ENCODE data around the gene PTPRN2. TPM values are rescaled to one million over a fixed set of nuclear protein-coding genes. Genes with fewer than 3 reads are reported as not detected.

PTPRN2 gene
- polyA plus RNA-seq, 6 donors from 2014 or later, result 1.4 to 4.6 (median 3.8) TPM

DNA sequence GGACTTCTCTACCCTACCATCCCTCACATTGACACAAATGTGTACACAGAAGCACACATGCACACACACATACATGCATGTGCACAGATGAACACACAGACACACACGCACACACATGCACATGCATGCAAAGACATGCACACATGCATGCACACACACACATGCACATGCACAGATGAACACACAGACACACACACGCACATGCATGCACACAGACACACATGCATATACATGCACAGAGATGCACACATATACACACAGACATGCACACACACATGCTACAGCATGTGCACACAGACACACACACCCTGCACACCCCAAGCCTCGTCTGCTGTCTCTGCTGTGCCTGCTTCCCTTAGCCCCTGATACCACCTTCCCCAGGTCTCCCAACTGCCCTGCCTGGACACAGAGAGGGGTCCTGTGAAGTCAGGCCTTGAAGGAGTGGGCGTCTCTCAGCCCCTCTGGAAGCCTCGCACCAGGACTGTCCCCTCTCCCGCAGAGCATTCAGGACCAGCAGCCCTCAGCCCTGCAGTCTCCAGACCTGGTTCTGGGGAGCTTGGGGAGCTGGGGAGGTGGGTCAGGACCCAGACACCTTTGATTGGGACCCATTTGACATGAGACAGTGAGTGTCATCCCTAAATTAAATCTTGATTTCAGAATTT is 1069.0 kb downstream of the PTPRN2 start:
- Mint-ChIP-seq H3K4me1 (peaks cover 0 to 4% (median 0%) of the 10 kb centered on the region in 3 donors), H3K36me3 (no peaks in the 10 kb centered on the region), H3K27ac (no peak overlapping the region), H3K4me3 (peak overlapping the region in 1 of 8 donors; percentile 37), H3K27me3 (peaks cover 0 to 15% (median 14%) of the 10 kb centered on the region in 3 donors), H3K9me3 (peaks cover 0 to 5% (median 0%) of the 10 kb centered on the region in 7 donors)
- no peak for DNase-seq
- no peak for ATAC-seq (ENCODE audit: low read depth in 2 of 2)

DNA sequence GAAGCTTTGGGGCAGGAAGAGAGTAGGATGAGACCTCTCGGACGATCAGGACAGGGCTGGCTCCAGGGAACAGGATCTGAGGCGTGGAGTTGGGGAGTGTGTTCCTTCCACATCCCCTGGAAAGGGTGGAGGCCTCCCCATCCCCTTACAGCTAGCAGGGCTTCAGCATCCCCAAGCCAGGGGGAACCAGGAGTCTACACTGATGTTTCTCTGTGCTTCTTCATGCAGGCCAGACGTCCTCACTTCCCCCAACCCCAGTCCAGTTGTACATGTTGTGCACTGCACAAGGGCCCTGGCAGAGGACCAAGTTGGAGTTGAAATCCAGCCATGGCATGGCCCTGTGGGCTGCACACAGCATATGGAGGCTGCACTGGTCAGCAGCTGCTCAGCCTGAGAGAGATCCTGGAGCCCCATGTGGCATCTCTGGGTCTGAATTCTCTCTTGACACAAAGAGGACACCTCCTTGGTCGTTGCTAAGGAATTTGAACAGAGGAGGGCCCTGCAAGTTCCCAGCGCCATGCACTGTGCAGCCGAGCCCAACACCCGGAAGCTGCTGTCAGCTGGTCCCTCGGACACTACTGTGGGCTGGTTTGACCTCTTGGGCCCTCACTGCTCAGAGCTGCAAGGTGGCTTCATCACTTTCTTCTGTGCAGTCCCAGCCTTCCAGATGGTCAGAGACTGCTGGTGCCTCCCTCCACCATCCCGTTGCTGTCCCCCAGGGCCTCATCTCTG is 1069.7 kb downstream of the PTPRN2 start:
- H3K27me3 Mint-ChIP-seq, result peaks cover 0 to 15% (median 14%) of the 10 kb centered on the region in 3 donors
- ATAC-seq (ENCODE audit: low read depth in 2 of 2), result no peak
- no peak overlapping the region for H3K27ac Mint-ChIP-seq

GRCh38 chr7:157516911-157517781 is 1070.5 kb downstream of the PTPRN2 start:
- Mint-ChIP-seq H3K27ac (no peak overlapping the region), H3K4me3 (no peak overlapping the region), H3K27me3 (peaks cover 0 to 15% (median 14%) of the 10 kb centered on the region in 3 donors), H3K36me3 (no peaks in the 10 kb centered on the region), H3K4me1 (peaks cover 0 to 4% (median 0%) of the 10 kb centered on the region in 3 donors), H3K9me3 (peaks cover 0 to 5% (median 0%) of the 10 kb centered on the region in 7 donors)
- ATAC-seq (ENCODE audit: low read depth in 2 of 2), result no peak
- no peak for DNase-seq

More for the DNA sequence above, 1069.7 kb downstream of the PTPRN2 start:
- no peaks in the 10 kb centered on the region for H3K36me3 Mint-ChIP-seq
- peaks cover 0 to 4% (median 0%) of the 10 kb centered on the region in 3 donors for H3K4me1 Mint-ChIP-seq
- DNase-seq, result no peak
- H3K4me3 Mint-ChIP-seq, result no peak overlapping the region
- H3K9me3 Mint-ChIP-seq, result peaks cover 0 to 5% (median 0%) of the 10 kb centered on the region in 7 donors

DNA sequence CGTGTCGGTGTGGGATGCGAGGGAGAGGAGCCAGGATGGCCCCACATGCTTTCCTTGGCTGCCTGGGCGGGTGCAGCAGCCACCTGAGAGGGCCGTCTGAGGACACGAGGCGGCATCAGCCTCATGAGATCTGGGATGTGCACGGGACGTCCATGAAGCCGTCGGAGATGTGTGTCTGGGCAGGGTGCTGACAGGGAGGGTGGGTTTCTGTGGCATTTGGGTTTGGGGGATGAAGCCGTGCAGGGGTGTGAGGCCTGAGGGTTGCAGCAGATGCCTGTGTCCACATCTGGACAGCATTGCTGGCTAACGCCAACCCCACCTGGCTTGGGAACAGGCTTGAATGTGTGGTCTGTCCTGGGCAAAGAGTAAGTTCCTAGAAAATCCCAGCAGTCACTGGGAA is 1071.3 kb downstream of the PTPRN2 start:
- no peak for ATAC-seq (ENCODE audit: low read depth in 2 of 2)
- peaks cover 0 to 15% (median 14%) of the 10 kb centered on the region in 3 donors for H3K27me3 Mint-ChIP-seq
- peaks cover 0 to 4% (median 0%) of the 10 kb centered on the region in 3 donors for H3K4me1 Mint-ChIP-seq
- DNase-seq, result no peak
- no peak overlapping the region for H3K4me3 Mint-ChIP-seq
- no peaks in the 10 kb centered on the region for H3K36me3 Mint-ChIP-seq
- peaks cover 0 to 5% (median 0%) of the 10 kb centered on the region in 7 donors for H3K9me3 Mint-ChIP-seq
- no peak overlapping the region for H3K27ac Mint-ChIP-seq

DNA sequence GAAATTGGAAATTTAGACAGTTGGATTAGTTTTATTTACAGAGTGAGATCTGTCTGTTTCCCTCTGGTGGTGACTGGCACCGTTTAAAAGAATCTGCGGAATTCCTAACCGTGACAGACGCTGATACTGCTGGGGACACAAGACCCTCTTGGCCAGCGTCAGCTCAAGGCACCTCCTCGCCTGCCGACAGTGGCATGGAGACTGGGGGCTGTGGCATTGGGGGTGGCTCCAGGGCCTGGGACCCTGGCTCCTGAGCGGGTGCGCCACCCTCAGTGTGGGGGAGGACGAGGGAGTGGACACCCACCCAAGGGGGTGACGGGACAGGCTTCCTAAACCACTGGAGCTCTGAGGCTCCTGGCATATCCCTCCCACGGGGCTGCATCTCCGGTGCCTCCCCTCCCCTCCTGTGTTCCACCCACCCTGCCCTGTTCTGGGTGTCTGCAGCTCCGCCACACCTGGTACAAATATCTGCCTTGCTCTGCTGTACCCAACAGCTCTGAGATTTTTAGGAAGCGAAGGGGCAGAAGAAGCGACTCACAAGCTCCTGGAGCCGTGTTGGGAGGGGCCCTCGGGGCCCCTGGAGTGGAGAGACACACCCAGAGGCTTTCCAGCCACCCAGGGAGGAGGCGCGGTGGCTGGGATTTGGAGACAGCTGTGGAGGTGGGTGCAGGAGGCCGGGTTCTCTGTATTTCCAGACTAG is 1072.1 kb downstream of the PTPRN2 start:
- H3K27me3 Mint-ChIP-seq, result peaks cover 0 to 15% (median 14%) of the 10 kb centered on the region in 3 donors
- no peaks in the 10 kb centered on the region for H3K36me3 Mint-ChIP-seq
- no peak overlapping the region for H3K27ac Mint-ChIP-seq
- peaks cover 0 to 5% (median 3%) of the 10 kb centered on the region in 7 donors for H3K9me3 Mint-ChIP-seq
- no peak overlapping the region for H3K4me3 Mint-ChIP-seq
- no peak for ATAC-seq (ENCODE audit: low read depth in 2 of 2)
- peaks cover 0 to 4% (median 0%) of the 10 kb centered on the region in 3 donors for H3K4me1 Mint-ChIP-seq
- DNase-seq, result no peak

DNA sequence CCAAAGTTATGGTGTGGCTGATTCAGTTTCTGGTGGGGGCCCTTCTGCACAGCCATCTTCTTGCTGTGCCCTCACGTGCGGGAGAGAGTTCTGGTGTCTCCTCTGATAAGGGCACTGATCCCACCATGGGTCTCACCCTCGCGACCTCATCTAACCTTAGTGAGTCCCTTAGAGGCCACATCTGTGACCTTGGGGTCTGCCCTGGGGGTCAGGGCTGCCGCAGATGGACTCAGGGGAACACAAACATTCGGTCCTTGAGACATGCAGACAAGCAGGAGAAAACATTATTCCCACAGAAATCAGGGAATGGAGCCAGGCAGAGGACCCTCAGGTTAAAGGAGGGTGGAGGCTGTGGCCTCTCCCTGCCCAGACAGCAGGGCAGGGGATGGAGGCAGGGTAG is 1072.9 kb downstream of the PTPRN2 start:
- ATAC-seq (ENCODE audit: low read depth in 2 of 2), result no peak
- no peak overlapping the region for H3K27ac Mint-ChIP-seq
- DNase-seq, result no peak
- H3K9me3 Mint-ChIP-seq, result peaks cover 0 to 5% (median 3%) of the 10 kb centered on the region in 7 donors
- no peak overlapping the region for H3K4me3 Mint-ChIP-seq
- peaks cover 0 to 4% (median 0%) of the 10 kb centered on the region in 3 donors for H3K4me1 Mint-ChIP-seq
- H3K36me3 Mint-ChIP-seq, result no peaks in the 10 kb centered on the region
- H3K27me3 Mint-ChIP-seq, result peaks cover 4 to 21% (median 15%) of the 10 kb centered on the region in 3 donors

DNA sequence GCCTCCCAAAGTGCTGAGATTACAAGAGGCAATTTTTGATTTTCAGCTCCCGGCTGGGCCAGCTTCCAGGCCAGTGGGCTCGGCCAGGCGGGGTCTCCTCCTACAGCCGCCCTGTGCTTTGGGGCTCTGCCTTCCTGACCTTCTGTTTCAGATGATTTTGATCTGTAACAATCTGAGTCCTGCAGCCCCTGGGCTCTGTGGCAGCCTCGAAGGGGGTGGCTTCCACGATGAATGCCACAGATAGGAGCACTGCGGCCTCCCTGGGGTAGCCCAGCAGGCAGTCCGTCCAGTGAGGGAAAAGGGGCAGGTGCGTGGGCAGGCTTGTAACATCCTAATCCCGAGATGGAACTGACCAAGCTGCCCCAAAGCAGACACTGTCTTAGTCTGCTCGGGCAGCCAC is 1073.3 kb downstream of the PTPRN2 start:
- H3K27me3 Mint-ChIP-seq, result peaks cover 4 to 25% (median 15%) of the 10 kb centered on the region in 3 donors
- H3K27ac Mint-ChIP-seq, result no peak overlapping the region
- ATAC-seq (ENCODE audit: low read depth in 2 of 2) (no peak), DNase-seq (no peak)
- H3K9me3 Mint-ChIP-seq, result peaks cover 0 to 5% (median 3%) of the 10 kb centered on the region in 7 donors
- H3K36me3 Mint-ChIP-seq, result no peaks in the 10 kb centered on the region
- H3K4me3 Mint-ChIP-seq, result peak overlapping the region in 1 of 8 donors; percentile 63
- peaks cover 0 to 4% (median 0%) of the 10 kb centered on the region in 3 donors for H3K4me1 Mint-ChIP-seq

DNA sequence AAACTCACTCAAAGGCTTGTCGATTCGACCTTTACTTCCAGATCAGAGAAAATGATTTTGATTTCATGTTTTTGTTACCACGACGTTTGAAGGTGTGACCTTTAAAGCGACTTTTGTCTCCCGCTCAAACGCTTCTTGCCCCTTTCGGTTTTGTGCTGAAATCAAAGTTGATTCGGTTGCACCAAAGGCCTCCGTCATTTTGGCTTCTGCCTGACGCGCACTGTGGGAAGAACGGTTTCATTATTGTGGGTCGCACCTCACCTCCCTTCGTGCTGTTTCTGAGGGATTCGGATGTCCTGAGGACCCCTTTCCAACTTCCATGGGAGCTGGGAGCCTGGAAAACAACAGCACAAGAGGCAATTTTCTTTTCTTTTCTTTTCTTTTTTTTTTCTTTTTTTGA is 1073.9 kb downstream of the PTPRN2 start:
- H3K4me3 Mint-ChIP-seq, result no peak overlapping the region
- no peaks in the 10 kb centered on the region for H3K36me3 Mint-ChIP-seq
- DNase-seq, result no peak
- ATAC-seq (ENCODE audit: low read depth in 2 of 2), result no peak
- no peak overlapping the region for H3K27ac Mint-ChIP-seq
- H3K27me3 Mint-ChIP-seq, result peaks cover 4 to 30% (median 19%) of the 10 kb centered on the region in 3 donors
- peaks cover 0 to 5% (median 3%) of the 10 kb centered on the region in 7 donors for H3K9me3 Mint-ChIP-seq
- peaks cover 0 to 3% (median 0%) of the 10 kb centered on the region in 3 donors for H3K4me1 Mint-ChIP-seq

- DNase-seq (no peak), ATAC-seq (ENCODE audit: low read depth in 2 of 2) (no peak)
- Mint-ChIP-seq H3K4me1 (no peaks in the 10 kb centered on the region), H3K27ac (no peak overlapping the region), H3K9me3 (peaks cover 0 to 5% (median 2%) of the 10 kb centered on the region in 7 donors), H3K36me3 (no peaks in the 10 kb centered on the region), H3K27me3 (peaks cover 4 to 35% (median 19%) of the 10 kb centered on the region in 3 donors), H3K4me3 (no peak overlapping the region)
These were observed 1074.4 kb downstream of the PTPRN2 start for GRCh38 chr7:157513162-157513621.

DNA sequence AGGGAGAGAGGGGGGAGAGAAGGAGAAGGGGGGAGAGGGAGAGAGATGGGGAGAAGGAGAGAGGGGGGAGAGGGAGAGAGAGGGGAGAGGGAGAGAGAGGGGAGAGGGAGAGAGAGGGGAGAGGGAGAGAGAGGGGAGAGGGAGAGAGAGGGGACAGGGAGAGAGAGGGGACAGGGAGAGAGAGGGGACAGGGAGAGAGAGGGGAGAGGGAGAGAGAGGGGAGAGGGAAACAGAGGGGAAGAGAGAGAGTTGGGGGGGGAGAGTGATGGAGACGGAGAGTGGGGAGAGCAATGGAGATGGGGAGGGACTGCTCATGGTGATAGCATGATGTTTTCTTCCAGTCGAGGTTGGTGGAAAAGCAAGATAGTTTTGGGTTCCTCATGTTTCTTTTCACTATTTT is 1078.4 kb downstream of the PTPRN2 start:
- Mint-ChIP-seq H3K4me3 (no peak overlapping the region), H3K4me1 (no peaks in the 10 kb centered on the region), H3K27me3 (peaks cover 23 to 43% (median 31%) of the 10 kb centered on the region in 3 donors), H3K9me3 (peaks cover 0 to 18% (median 4%) of the 10 kb centered on the region in 7 donors), H3K36me3 (peaks cover 9 to 13% of the 10 kb centered on the region in 2 donors), H3K27ac (no peak overlapping the region)
- DNase-seq, result no peak
- ATAC-seq (ENCODE audit: low read depth in 2 of 2), result no peak

- Mint-ChIP-seq H3K36me3 (peaks cover 9 to 13% of the 10 kb centered on the region in 2 donors), H3K27ac (peak overlapping the region in 1 of 6 donors; percentile 59), H3K4me3 (no peak overlapping the region), H3K4me1 (no peaks in the 10 kb centered on the region), H3K27me3 (peaks cover 23 to 43% (median 37%) of the 10 kb centered on the region in 3 donors), H3K9me3 (peaks cover 0 to 18% (median 4%) of the 10 kb centered on the region in 7 donors)
- no peak for ATAC-seq (ENCODE audit: low read depth in 2 of 2)
- no peak for DNase-seq
These were observed 1079.1 kb downstream of the PTPRN2 start for GRCh38 chr7:157508477-157508881.

DNA sequence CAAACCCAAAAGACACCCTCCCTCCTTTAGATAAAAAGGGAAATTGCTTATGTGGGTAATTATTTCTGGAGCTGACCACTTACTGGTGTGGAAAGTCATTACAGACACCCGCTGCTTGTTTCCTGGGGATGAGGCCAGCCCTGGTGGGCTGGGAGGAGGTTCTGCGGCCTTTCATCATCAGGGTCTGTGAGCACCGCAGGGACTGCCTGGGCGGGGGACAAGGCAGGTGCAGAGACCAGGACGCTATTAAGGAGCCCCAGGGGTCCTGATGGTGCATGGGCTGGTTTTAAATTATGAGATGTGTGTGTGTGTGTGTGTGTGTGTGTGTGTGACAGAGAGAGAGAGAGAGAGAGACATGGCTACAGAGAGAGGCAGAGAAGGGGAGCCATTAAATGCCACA is 1079.6 kb downstream of the PTPRN2 start:
- Mint-ChIP-seq H3K36me3 (peaks cover 9 to 13% of the 10 kb centered on the region in 2 donors), H3K4me3 (no peak overlapping the region), H3K27ac (peak overlapping the region in 1 of 6 donors; percentile 84), H3K4me1 (peaks cover 2 to 3% (median 3%) of the 10 kb centered on the region in 3 donors), H3K9me3 (peaks cover 0 to 18% (median 4%) of the 10 kb centered on the region in 7 donors), H3K27me3 (peaks cover 23 to 43% (median 42%) of the 10 kb centered on the region in 3 donors)
- DNase-seq, result no peak
- no peak for ATAC-seq (ENCODE audit: low read depth in 2 of 2)
